Umbilical cord (tissue), 2 donors: ENCODE results near the gene SPDYE4. TPM values are rescaled to one million over a fixed set of nuclear protein-coding genes. Genes with fewer than 3 reads are reported as not detected.
A peak's percentile ranks its signal among the peaks of the same experiment; 100 is the strongest.
"Not testable (repeated sequence)": the region's sequence is repeated elsewhere in the genome, so short reads cannot be mapped to it uniquely, and the experiment has no call there.

Experiments used
- DNase-seq: peaks from one replicate; pipeline ENCODE4 v3.0.0-alpha.2; 2015; ENCODE audit warnings: low spot score
- total RNA-seq: library from RNA; depleted of rRNA; stranded (reverse); fragments of >200 nt; gene quantifications from one replicate; pipeline ENCODE4 v1.2.3, GENCODE V29; 2014; ENCODE audit warnings: low replicate concordance; ENCODE audit not compliant: insufficient read depth

SPDYE4 gene, protein sequence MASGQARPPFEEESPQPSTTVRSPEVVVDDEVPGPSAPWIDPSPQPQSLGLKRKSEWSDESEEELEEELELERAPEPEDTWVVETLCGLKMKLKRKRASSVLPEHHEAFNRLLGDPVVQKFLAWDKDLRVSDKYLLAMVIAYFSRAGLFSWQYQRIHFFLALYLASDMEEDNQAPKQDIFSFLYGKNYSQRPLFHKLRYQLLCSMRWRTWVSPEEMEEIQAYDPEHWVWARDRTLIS
- total RNA-seq: not detected

GRCh38 chr17:8758137-8758596 lies at the start of gene SPDYE4:
SPDYE4 (minus strand) TSS chr17:8758546; CDS start chr17:8758382, 164 bp downstream.
- no peak for DNase-seq

DNA sequence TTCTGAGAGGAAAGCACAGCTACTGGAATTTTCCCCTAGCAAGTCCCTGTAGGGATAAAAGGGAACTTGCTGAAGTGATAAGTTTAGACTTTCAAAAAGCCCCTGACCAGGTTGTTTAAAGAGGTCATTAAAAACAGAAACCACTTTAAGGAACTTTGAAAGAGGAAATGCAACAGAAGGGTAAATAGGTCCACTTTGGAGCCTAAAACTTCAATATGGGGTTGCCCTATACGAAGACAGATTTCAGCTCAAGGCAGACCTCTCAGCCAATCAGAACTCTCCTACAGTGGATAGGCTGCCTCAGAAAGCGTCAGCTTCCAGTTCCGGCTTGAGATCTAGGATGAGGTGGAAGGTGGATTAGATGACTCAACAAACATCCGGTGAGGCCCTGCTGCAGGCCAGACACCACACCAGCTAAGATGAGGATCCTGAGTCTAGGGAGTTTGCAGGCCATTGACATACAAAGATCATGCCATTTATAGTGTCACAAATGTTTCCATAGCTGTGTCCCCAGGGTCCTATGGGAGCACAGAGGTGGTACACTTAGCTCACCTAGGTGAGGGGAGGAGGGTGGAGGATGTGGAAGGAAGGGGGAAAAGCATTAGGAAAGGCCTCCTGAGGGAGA lies 48.7 kb upstream of the SPDYE4 start:
- DNase-seq: peak; percentile 49

- no peak for DNase-seq
These were observed 48.0 kb upstream of the SPDYE4 start for GRCh38 chr17:8806253-8806925.

DNA sequence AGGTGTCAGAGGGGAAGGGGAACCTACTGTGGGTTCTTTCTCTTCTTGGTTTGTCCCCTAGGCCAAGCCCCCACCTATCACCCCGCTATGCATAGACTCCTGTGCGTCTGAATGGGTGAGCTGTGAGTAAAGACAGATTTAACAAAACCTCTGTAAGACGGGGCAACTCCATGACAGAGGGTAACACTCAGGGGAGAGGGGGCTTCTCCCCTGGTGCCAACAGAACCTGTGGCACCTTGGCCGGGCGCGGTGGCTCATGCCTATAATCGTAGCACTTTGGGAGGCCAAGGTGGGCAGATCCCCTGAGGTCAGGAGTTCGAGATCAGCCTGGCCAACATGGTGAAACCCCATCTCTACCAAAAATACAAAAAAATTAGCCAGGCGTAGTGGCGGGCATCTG lies 47.0 kb upstream of the SPDYE4 start:
- not testable (repeated sequence) for DNase-seq

DNA sequence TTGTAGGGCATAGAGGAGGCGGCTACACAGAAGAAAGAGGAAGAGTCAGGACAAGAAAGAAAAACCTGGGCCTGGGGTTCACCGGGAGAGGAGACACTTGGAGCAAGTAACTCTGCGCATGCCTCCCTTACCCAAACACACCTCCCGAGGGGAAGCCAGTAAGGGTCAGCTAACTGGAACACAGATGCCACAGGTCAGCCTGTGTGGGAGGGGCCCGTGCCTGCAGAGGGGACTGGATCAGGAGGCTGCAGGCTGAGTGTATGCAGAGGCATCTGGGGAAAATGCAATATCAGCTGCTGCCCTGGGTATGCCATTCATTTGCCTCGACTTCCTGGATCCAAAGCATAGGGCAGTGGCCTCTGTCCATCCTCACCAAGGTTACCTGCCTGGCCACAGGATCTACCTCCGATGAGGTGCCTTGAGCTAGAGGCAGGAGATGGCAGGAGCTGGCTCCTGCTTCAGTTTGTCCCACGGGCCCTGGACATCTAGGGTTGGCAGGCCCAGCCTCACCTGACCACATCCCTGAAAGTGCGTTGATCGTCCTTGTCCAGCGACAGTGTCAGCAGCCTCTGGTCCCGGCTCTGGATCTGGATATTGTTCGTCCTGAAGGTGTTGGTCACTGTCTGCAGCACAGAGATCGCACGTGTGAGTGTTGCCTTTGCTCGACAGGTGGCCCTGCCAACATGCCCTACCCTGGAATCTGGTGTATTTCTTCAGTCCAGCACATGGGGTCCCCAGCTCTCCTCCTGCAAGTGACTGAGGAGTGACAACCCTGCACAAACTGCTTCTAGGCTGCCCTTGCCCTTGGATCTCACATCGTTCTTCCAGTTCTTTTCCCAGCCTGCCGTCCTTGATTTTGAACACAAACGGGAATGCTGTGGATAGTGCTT lies 45.4 kb upstream of the SPDYE4 start:
- no peak for DNase-seq

DNA sequence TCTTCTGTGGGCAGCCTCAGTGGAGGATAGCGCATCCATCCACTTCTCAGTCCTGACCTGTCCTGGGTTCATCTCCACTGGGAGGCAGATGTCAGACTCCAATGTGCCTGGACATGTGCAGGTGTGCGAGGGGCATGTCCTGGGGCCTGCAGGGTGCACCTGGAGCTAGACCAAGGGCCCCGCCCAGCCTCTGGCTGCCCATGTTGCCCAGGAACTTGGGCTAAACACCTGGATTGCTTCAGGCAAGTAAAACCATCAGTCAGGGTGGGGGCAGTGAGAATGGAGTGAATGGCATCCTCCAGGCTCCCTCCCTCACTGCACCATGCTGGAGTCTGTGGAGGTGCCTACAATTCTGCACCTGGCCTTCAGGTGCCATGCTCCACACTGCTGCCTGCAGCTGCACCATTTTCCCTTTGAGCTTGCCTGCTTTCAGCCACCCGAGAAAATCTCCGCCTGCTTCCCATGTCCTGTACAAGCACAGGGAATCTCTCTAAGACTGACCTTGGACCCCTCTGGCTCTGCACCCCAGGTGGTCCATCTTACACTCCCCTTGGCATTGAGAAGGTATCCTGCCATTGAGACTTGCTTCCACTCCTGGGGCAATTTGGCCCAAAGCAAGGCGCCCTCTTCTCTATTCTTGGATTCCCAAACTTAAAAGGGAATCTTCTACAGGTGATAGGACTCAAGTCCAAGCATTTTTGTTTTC lies 42.9 kb upstream of the SPDYE4 start:
- DNase-seq: no peak

GRCh38 chr17:8800656-8801055 lies 42.3 kb upstream of the SPDYE4 start:
- DNase-seq: no peak

GRCh38 chr17:8799570-8800212 lies 41.3 kb upstream of the SPDYE4 start:
- no peak for DNase-seq

DNA sequence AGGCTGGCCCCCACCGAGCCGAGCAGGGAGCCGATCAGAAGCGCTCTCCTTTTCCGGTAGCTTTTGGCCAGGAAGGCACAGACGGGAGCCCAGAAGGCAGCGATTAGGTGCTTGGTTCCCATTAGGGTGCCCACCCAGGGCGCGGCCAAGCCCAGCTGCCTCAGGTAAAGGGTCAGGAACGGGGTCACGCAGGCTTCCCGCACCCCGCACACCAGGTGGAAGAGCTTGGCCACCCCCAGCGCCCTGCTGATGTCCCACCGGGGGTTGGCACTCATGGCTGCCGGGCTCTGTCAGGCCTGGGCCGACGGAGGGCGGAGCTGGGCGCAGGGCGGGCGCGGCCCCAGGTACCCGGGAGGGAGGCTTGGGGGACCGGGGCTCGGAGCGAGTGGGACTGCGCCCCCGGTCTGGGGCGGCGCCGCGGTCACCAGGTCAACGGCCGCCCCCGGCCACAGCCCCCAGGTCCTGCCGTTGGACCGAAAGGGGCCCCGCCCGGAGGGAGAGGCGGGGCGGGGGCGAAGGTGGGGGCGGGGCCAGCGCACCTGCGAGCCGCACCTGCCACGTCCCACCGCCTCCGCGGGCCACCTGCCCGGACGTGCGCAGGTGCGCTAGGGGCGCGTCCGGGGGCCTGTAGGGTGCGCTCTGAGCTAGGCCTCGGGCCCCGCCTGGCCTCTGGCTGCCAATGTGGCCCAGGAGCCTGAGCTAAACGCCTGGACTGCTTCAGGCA lies 40.7 kb upstream of the SPDYE4 start, which contains the start of gene MFSD6L:
TSS of gene MFSD6L (minus strand) at position 520 of the 724 bp plus-strand sequence. CDS start at position 275, 245 bp downstream.
- peak; percentile 21 for DNase-seq

DNA sequence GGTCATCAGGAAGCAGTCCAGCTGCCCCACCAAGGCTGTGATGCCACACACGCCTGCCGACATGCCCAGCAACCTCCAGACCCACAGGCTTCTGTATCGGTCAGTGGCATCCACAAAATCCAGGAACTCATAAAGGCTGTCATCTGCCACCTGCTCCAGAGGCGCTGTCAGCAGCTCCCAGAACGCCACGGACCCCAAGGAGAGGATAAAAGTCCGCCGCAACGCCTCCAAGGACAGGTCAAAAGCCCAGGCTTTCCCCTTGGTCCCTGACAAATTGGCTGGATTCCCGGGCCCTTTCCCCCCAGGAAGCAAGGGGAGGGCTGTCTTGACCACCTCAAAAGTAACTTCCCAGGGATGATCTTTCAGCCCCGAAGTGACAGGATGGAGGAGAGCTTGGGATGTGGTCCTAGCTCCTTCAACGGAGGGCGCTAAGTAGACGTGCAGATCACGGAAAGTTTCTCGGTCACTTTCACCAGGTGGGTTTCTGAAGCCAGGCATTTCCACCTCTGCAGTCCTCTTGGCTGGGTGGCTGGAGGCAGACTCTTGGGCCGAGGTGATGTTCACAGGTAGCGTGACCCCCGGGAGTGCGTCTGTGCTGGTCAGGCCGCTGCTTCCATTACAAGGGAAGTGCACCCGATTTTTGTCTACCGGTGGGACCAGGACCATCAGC lies 40.0 kb upstream of the SPDYE4 start:
- no peak for DNase-seq

- DNase-seq: no peak
These were observed 39.4 kb upstream of the SPDYE4 start for GRCh38 chr17:8797621-8798175.

DNA sequence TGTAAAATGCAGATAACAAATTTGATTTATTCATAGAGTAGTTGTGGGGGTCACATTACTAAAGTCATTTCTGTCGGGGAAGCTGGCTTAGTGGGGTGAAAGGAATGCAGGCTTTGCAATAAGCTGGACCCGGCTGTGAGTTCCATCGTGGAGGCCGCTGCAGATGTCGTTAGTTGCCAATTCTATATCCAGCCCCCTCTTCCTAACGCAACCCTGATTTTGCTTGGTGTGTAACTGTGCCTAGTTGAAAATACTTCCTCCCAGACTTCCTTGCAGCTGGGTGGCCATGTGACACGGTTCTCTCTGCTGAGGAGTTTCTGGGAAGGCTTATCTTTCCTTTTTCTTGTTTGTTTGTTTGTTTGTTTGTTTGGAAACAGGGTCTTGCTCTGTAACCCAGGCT lies 36.3 kb upstream of the SPDYE4 start:
- DNase-seq: no peak

DNA sequence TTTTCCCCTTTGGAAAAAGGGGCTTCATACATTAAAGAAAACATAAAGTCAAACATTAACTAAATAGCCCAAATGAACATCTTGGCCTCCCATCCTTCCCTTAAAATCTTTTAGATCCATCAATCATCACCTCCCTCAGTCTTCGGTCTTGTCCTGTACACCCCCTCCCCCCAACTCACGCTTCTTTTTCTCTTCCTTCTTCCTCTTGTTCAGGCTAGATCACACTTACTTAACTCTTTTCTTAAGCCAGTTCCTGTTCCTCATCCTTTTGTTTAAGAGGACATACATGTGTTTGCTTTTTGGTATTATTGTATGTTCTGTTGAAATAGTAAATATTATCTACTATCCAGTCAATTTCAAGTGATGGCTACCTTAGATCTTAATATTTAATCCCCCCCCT lies 35.3 kb upstream of the SPDYE4 start:
- DNase-seq: no peak

DNA sequence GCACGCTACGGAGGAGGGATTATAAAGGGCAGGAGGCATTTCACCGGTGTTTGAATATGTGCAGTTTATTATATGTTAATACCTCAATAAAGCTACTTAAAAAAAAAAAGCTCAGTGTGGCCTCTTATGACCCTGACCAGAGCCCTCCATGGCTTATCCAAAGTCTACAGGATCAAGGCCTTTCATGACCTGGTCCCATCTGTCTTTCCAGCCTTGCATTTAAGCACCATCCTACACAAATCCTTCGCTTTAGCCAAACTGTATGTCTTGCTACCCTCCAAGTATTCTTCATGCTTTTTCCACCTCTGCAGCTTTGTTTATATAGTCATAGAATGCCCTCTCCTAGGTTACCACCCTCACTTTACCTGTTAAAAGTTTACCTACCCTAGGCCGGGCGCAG lies 34.3 kb upstream of the SPDYE4 start:
- DNase-seq: no peak

DNA sequence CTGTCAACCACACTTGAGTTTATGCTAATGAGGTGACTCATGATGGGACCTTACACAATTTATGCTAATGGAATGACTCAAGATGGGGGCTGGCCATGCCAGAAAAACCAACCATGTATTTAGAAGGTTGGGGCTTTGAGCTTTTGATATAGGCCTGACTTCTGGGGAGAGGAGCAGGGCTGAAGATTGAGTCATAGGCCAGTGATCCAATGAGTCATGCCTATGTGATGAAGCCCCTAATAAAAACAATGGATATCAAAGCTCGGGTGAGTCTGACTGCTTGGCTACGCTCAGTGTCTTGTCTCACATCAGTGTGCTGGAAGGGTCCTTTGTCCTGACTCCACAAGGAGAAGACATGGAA lies 33.5 kb upstream of the SPDYE4 start:
- no peak for DNase-seq

GRCh38 chr17:8791248-8791909 lies 33.0 kb upstream of the SPDYE4 start:
- DNase-seq: no peak

- no peak for DNase-seq
These were observed 31.4 kb upstream of the SPDYE4 start for GRCh38 chr17:8789743-8790142.

DNA sequence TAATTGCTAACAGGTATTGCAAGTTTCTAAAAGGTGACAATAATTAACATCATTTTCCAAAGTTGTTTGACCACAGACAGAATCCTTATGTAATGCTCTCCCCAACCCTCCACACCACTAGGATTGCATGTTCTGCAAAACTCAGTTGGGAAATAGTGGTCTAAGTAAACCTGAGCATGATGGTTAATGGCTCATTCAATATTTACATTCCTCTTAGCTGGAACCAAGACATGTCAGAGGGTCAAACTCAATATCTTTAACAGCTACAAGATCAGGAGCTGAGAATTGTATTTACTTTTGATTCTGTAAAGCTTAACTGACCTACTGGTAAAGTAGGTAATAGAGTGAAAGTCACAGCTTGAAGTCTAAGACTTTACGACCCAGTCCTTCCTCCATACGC lies 30.7 kb upstream of the SPDYE4 start:
- DNase-seq: no peak
